Muscle layer of colon (tissue), 2 donors: ENCODE data around the gene FRAS1.
"Not testable (repeated sequence)": the region's sequence is repeated elsewhere in the genome, so short reads cannot be mapped to it uniquely, and the experiment has no call there.

Source experiments
- H3K27ac ChIP-seq: one replicate; pipeline ENCODE4 v1.7.0; 2013; ENCODE audit warnings: low read depth, mild to moderate bottlenecking, low read length, moderate library complexity
- H3K27me3 ChIP-seq, 2 donors: one replicate each; pipeline ENCODE4 v1.7.0; 2013; ENCODE audit warnings: low read length in 2 of 2, mild to moderate bottlenecking in 2 of 2; ENCODE audit not compliant: insufficient read depth in 2 of 2, control insufficient read depth in 1 of 2
- H3K36me3 ChIP-seq: one replicate; pipeline ENCODE4 v1.7.0; 2013; ENCODE audit warnings: mild to moderate bottlenecking, low read length; ENCODE audit not compliant: insufficient read depth
- H3K4me1 ChIP-seq: one replicate; pipeline ENCODE4 v1.7.0; 2013; ENCODE audit warnings: mild to moderate bottlenecking, low read length; ENCODE audit not compliant: insufficient read depth
- H3K4me3 ChIP-seq, 2 donors: one replicate each; pipeline ENCODE4 v1.7.0; 2013; ENCODE audit warnings: low read length in 2 of 2, low read depth in 1 of 2, mild to moderate bottlenecking in 1 of 2, moderate library complexity in 1 of 2
- H3K9ac ChIP-seq: one replicate; pipeline ENCODE4 v1.7.0; 2013; ENCODE audit warnings: low read length
- H3K9me3 ChIP-seq: one replicate; pipeline ENCODE4 v1.7.0; 2013; ENCODE audit warnings: mild to moderate bottlenecking, low read length
- donor health status: abdominal sarcoma.
- donor health status: Adenocarcinoma of cecum.

The FRAS1 gene

DNA sequence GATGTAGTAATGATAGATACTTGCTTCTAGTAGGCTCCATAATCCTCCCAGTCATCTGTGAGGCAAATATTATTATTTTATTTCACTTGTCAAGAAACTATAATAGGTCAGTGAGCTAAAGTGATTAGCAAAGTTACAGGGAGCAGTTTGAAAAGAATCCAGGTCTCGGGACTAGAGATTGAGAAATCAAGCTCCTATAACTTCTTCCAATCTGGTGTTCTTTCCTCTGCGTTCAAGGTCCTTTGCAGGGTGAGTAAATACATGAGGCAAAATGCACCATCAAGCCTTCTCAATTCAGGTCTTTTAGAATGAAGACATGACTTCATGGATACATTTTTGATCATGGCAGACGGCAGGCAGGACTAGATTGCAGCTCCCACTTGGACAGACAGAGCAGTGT lies 150.4 kb downstream of the FRAS1 start:
- Histone ChIP-seq H3K27me3 (no peaks in the 10 kb centered on the region), H3K4me1 (no peaks in the 10 kb centered on the region), H3K9me3 (no peaks in the 10 kb centered on the region), H3K4me3 (no peak overlapping the region), H3K27ac (no peak overlapping the region), H3K36me3 (no peaks in the 10 kb centered on the region), H3K9ac (no peak overlapping the region)

- H3K27ac ChIP-seq = no peak overlapping the region
- H3K27me3 ChIP-seq = no peaks in the 10 kb centered on the region
- H3K9me3 ChIP-seq = no peaks in the 10 kb centered on the region
- H3K36me3 ChIP-seq = no peaks in the 10 kb centered on the region
- H3K9ac ChIP-seq = no peak overlapping the region
- H3K4me1 ChIP-seq = no peaks in the 10 kb centered on the region
- no peak overlapping the region for H3K4me3 ChIP-seq
These were observed 150.8 kb downstream of the FRAS1 start for GRCh38 chr4:78207951-78208350.

DNA sequence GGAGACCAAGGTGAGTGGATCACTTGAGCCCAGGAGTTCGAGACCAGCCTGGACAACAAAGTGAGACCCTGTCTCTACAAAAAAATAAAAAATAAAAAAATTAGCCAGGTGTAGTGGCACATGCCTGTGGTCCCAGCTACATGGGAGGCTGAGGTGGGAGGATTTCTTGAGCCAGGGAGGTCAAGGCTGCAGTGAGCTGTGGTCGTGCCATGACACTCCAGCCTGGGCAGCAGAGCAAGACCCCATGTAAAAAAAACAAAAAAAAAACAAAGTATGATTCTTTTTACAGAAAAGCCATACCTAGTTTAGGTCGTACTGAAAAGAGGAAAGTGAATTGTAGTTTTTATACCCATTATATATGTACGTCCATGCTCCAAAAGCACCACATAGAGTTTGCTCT lies 151.8 kb downstream of the FRAS1 start:
- H3K4me3 ChIP-seq, H3K9ac ChIP-seq, H3K36me3 ChIP-seq, H3K27me3 ChIP-seq, H3K4me1 ChIP-seq, H3K27ac ChIP-seq, H3K9me3 ChIP-seq: not testable (repeated sequence)

DNA sequence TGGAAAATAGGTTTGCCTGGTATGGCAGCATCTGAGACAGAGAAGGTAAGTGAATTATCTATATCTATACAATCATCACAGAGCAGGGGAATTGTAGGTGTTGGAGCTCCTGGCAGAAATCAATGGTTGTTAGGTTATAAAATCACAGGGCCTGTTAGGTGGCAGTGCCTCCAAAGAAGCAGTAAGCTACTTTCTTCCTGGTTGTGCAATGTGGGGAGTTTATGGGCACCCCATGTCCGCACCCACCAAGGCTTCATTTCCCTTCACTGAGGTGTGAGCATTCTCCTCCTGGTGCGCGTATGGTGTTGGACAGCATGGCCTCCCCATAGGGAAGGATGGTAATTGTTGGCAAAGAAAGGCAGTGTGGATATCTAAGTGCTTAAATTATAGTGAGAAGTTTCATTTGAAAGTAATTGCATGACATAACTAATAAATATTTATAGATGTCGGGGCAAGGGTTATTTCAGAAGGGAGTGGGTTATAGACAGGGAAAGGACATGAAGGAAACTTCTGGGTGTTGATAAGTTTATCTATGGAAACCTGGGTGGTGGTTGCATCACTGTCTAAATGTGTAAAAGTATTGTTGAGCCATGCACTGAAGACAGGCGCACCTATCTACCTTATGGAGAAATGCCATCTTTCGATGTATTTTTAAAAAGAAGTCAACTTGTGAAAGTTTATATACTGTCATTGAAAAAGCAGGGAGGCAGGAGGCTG lies 153.7 kb downstream of the FRAS1 start:
- no peaks in the 10 kb centered on the region for H3K36me3 ChIP-seq
- no peak overlapping the region for H3K9ac ChIP-seq
- H3K9me3 ChIP-seq = no peaks in the 10 kb centered on the region
- H3K27ac ChIP-seq = no peak overlapping the region
- H3K4me3 ChIP-seq = no peak overlapping the region
- H3K4me1 ChIP-seq = no peaks in the 10 kb centered on the region
- no peaks in the 10 kb centered on the region for H3K27me3 ChIP-seq

- Histone ChIP-seq H3K4me3 (no peak overlapping the region), H3K27me3 (no peaks in the 10 kb centered on the region), H3K4me1 (no peaks in the 10 kb centered on the region), H3K36me3 (no peaks in the 10 kb centered on the region), H3K9me3 (no peaks in the 10 kb centered on the region), H3K9ac (no peak overlapping the region), H3K27ac (no peak overlapping the region)
These were observed 156.1 kb downstream of the FRAS1 start for GRCh38 chr4:78213218-78213617.

DNA sequence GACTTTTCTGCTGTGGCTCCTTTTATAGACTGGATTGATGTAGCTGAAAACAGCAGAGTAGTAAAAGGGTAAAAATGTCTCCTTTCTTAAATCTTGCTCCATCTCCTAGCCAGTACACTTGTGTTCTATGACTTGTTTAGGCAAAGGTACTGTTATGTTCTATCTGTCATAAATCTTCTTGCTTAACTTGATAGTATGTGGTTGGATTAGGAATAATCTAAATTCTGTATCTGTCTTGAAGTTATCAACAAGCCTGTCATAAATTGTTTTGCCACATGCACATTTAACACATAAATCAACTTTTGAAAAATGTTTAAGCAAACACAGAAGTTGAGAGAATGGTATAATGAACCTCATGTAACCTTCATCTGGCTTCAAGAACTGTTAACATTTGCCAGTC lies 157.0 kb downstream of the FRAS1 start:
- no peaks in the 10 kb centered on the region for H3K27me3 ChIP-seq
- no peaks in the 10 kb centered on the region for H3K4me1 ChIP-seq
- no peak overlapping the region for H3K4me3 ChIP-seq
- no peak overlapping the region for H3K9ac ChIP-seq
- no peak overlapping the region for H3K27ac ChIP-seq
- no peaks in the 10 kb centered on the region for H3K9me3 ChIP-seq
- no peaks in the 10 kb centered on the region for H3K36me3 ChIP-seq

- H3K4me1 ChIP-seq = no peaks in the 10 kb centered on the region
These were observed 160.4 kb downstream of the FRAS1 start for GRCh38 chr4:78217557-78217956.

DNA sequence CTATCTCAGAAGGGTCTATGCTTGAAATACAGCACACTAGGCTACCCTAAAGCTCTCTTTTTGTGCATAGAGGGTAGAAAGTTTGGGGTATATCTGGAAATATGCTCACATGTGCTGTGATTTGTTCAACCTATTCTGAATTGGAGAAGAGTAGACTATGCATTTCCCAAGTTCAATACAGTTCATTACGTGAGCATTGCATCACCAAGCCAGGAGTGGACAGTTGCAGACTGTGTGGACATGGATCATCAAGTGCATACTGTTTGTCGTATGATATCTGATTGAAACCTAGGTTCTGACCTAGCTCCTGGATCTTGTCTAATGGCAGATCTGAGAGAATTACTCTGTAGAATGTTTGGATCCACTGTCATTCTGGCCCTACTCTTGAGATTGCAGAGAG lies 161.1 kb downstream of the FRAS1 start:
- Histone ChIP-seq H3K4me1 (no peaks in the 10 kb centered on the region), H3K36me3 (no peaks in the 10 kb centered on the region), H3K4me3 (no peak overlapping the region), H3K27ac (no peak overlapping the region), H3K9me3 (no peaks in the 10 kb centered on the region), H3K27me3 (no peaks in the 10 kb centered on the region), H3K9ac (no peak overlapping the region)

More at GRCh38 chr4:78217557-78217956, 160.4 kb downstream of the FRAS1 start:
- Histone ChIP-seq H3K27ac (no peak overlapping the region), H3K9ac (no peak overlapping the region), H3K9me3 (no peaks in the 10 kb centered on the region), H3K27me3 (no peaks in the 10 kb centered on the region), H3K36me3 (no peaks in the 10 kb centered on the region), H3K4me3 (no peak overlapping the region)

DNA sequence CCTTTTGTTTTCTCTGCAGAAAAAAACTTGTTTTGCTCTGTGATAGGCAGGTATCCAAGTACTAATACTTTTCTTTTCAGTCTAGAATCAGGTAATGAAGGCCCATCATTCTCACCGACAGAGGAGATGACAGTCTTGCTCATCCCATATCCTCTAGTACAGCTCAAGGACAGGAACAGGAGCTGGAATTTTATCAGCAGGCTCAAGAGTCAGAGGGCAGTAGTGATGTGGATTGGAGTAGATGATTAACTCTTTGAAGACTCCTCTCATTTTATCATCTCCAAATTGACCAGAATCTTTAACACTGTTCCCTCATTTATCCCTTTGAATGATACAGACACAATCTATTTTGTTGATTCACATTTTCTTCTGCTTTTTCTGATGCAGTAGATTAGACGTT lies 162.7 kb downstream of the FRAS1 start:
- no peaks in the 10 kb centered on the region for H3K4me1 ChIP-seq
- no peaks in the 10 kb centered on the region for H3K9me3 ChIP-seq
- H3K9ac ChIP-seq = no peak overlapping the region
- H3K36me3 ChIP-seq = no peaks in the 10 kb centered on the region
- H3K27me3 ChIP-seq = no peaks in the 10 kb centered on the region
- no peak overlapping the region for H3K4me3 ChIP-seq
- no peak overlapping the region for H3K27ac ChIP-seq

- Histone ChIP-seq H3K27ac (no peak overlapping the region), H3K36me3 (no peaks in the 10 kb centered on the region), H3K9ac (no peak overlapping the region)
These were observed 163.2 kb downstream of the FRAS1 start for GRCh38 chr4:78220283-78220682.

GRCh38 chr4:78222575-78223186 lies 165.6 kb downstream of the FRAS1 start:
- Histone ChIP-seq H3K4me1 (no peaks in the 10 kb centered on the region), H3K27ac (no peak overlapping the region), H3K4me3 (no peak overlapping the region), H3K27me3 (no peaks in the 10 kb centered on the region), H3K9ac (no peak overlapping the region), H3K36me3 (no peaks in the 10 kb centered on the region), H3K9me3 (no peaks in the 10 kb centered on the region)

More at GRCh38 chr4:78220283-78220682, 163.2 kb downstream of the FRAS1 start:
- no peaks in the 10 kb centered on the region for H3K4me1 ChIP-seq
- no peaks in the 10 kb centered on the region for H3K9me3 ChIP-seq
- no peak overlapping the region for H3K4me3 ChIP-seq
- H3K27me3 ChIP-seq = no peaks in the 10 kb centered on the region

- no peaks in the 10 kb centered on the region for H3K4me1 ChIP-seq
- H3K9ac ChIP-seq = no peak overlapping the region
- H3K4me3 ChIP-seq = no peak overlapping the region
- H3K36me3 ChIP-seq = no peaks in the 10 kb centered on the region
- H3K27ac ChIP-seq = no peak overlapping the region
- H3K9me3 ChIP-seq = no peaks in the 10 kb centered on the region
- no peaks in the 10 kb centered on the region for H3K27me3 ChIP-seq
These were observed 168.1 kb downstream of the FRAS1 start for GRCh38 chr4:78225236-78225635.
